CD4-positive, alpha-beta T cell treated with Interleukin-2 at 100 ng/mL for 4 hours (primary cell): ENCODE results near the gene HDGFL2.

Source experiments
- DNase-seq: peaks from one replicate; pipeline ENCODE4 v3.0.0-alpha.2; 2020; ENCODE audit warnings: low spot score

HDGFL2 gene

GRCh38 chr19:4499855-4500254 is 27.8 kb downstream of the HDGFL2 start:
- no peak for DNase-seq

- DNase-seq, result no peak
These were observed 28.9 kb downstream of the HDGFL2 start for GRCh38 chr19:4500841-4501591.

- no peak for DNase-seq
These were observed 29.6 kb downstream of the HDGFL2 start for GRCh38 chr19:4501691-4502090.

GRCh38 chr19:4502282-4503131 is 30.4 kb downstream of the HDGFL2 start:
- DNase-seq, result no peak

GRCh38 chr19:4503132-4503824 is 31.2 kb downstream of the HDGFL2 start:
- no peak for DNase-seq

GRCh38 chr19:4503825-4504170 is 31.7 kb downstream of the HDGFL2 start:
- DNase-seq, result no peak

GRCh38 chr19:4504297-4504701 is 32.2 kb downstream of the HDGFL2 start:
- DNase-seq, result no peak

- DNase-seq, result no peak
These were observed 32.9 kb downstream of the HDGFL2 start for GRCh38 chr19:4504891-4505569.

GRCh38 chr19:4505570-4506448 is 33.7 kb downstream of the HDGFL2 start:
- DNase-seq, result no peak

- no peak for DNase-seq
These were observed 34.5 kb downstream of the HDGFL2 start for GRCh38 chr19:4506449-4507149.

GRCh38 chr19:4507150-4507452 is 35.0 kb downstream of the HDGFL2 start:
- DNase-seq, result no peak

- DNase-seq, result no peak
These were observed 35.7 kb downstream of the HDGFL2 start for GRCh38 chr19:4507804-4508203.

- no peak for DNase-seq
These were observed 36.6 kb downstream of the HDGFL2 start for GRCh38 chr19:4508698-4509097.

GRCh38 chr19:4510435-4511255 is 38.5 kb downstream of the HDGFL2 start:
- no peak for DNase-seq

- DNase-seq, result no peak
These were observed 39.4 kb downstream of the HDGFL2 start for GRCh38 chr19:4511300-4512054.

GRCh38 chr19:4512070-4512469 is 40.0 kb downstream of the HDGFL2 start:
- DNase-seq, result no peak

- no peak for DNase-seq
These were observed 41.2 kb downstream of the HDGFL2 start for GRCh38 chr19:4513248-4513647.

- DNase-seq, result no peak
These were observed 43.6 kb downstream of the HDGFL2 start for GRCh38 chr19:4515732-4516131.
